A549 (cell line): Measurements from ENCODE around the gene SLIT3.
"Not testable (repeated sequence)": the region's sequence is repeated elsewhere in the genome, so short reads cannot be mapped to it uniquely, and the experiment has no call there.

Experiments
- CHD4 ChIP-seq: fragments of 200-600 bp; sonication (generic); IDR thresholded peaks from 2 replicates; pipeline ENCODE4 v1.6.1; 2016; ENCODE audit warnings: antibody characterized with exemption, mild to moderate bottlenecking, borderline replicate concordance
- ELK1 ChIP-seq: fragments of 150-350 bp; IDR thresholded peaks from 2 replicates; pipeline ENCODE4 v1.6.1; 2014; ENCODE audit warnings: low read depth, mild to moderate bottlenecking, low read length
- EP300 ChIP-seq, 2 experiments: fragments of >200 bp; sonication (Bioruptor Twin); formaldehyde crosslinking; IDR thresholded peaks; 2 replicates in 1 of 2; 3 replicates in 1 of 2; pipeline ENCODE4 v1.6.1; 2016 to 2017
- JUN ChIP-seq, 2 experiments: fragments of >200 bp; sonication (Bioruptor Twin); formaldehyde crosslinking; IDR thresholded peaks; 2 replicates in 1 of 2; 3 replicates in 1 of 2; pipeline ENCODE4 v1.6.1; 2016 to 2017
- MAX ChIP-seq: IDR thresholded peaks from 2 replicates; pipeline ENCODE4 v1.6.1; 2012
- POLR2A ChIP-seq: IDR thresholded peaks from 2 replicates; pipeline ENCODE4 v1.6.1; 2012; ENCODE audit warnings: mild to moderate bottlenecking, low read length
- RFX5 ChIP-seq: fragments of 450-650 bp; IDR thresholded peaks from 2 replicates; pipeline ENCODE4 v1.7.1; 2014; ENCODE audit warnings: antibody characterized with exemption, mild to moderate bottlenecking, moderate library complexity
- RNF2 ChIP-seq: fragments of 200-600 bp; sonication (generic); IDR thresholded peaks from 2 replicates; pipeline ENCODE4 v1.6.1; 2016; ENCODE audit warnings: low read depth, mild to moderate bottlenecking, antibody characterized with exemption, moderate library complexity, borderline replicate concordance
- SMC3 ChIP-seq: fragments of >200 bp; sonication (Bioruptor Twin); formaldehyde crosslinking; IDR thresholded peaks from 3 replicates; pipeline ENCODE4 v1.6.1; 2018; ENCODE audit warnings: inconsistent platforms
- SREBF2 ChIP-seq: fragments of 450-650 bp; IDR thresholded peaks from 2 replicates; pipeline ENCODE4 v1.6.1; 2014; ENCODE audit warnings: mild to moderate bottlenecking, moderate library complexity
- USF2 ChIP-seq: fragments of 450-650 bp; IDR thresholded peaks from 2 replicates; pipeline ENCODE4 v1.6.1; 2014; ENCODE audit warnings: antibody characterized with exemption
- TF ChIP-seq, protein P1 (sequence below): fragments of >200 bp; sonication (Bioruptor Twin); formaldehyde crosslinking; IDR thresholded peaks from 3 replicates; pipeline ENCODE4 v1.5.1; 2016
- TF ChIP-seq, protein P2 (sequence below): IDR thresholded peaks from 2 replicates; pipeline ENCODE4 v1.6.1; 2012

DNA sequence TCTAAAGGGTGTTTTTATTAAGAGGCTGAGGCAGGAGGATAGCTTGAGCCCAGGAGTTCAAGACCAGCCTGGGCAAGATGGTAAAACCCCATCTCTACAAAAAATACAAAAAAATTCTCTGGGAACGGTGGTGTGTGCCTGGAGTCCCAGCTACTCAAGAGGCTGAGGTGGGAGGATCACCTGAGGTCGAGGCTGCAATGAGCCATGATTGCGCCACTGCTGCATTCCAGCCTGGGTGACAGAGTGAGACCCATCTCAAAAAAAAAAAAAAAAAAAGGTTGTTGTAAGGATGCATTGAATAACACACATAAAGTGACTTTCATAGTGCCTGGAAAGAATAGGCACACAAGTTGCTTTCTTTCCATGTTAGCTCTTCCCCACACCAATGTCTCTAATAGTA is 662.1 kb downstream of the SLIT3 start:
- TF ChIP-seq POLR2A; RNF2; RFX5; ELK1; USF2; SREBF2; CHD4; SMC3; MAX; EP300 (IDR thresholded peaks at IDR 0.05); JUN (IDR thresholded peaks at IDR 0.05): not testable (repeated sequence)
- TF ChIP-seq, protein P1, sequence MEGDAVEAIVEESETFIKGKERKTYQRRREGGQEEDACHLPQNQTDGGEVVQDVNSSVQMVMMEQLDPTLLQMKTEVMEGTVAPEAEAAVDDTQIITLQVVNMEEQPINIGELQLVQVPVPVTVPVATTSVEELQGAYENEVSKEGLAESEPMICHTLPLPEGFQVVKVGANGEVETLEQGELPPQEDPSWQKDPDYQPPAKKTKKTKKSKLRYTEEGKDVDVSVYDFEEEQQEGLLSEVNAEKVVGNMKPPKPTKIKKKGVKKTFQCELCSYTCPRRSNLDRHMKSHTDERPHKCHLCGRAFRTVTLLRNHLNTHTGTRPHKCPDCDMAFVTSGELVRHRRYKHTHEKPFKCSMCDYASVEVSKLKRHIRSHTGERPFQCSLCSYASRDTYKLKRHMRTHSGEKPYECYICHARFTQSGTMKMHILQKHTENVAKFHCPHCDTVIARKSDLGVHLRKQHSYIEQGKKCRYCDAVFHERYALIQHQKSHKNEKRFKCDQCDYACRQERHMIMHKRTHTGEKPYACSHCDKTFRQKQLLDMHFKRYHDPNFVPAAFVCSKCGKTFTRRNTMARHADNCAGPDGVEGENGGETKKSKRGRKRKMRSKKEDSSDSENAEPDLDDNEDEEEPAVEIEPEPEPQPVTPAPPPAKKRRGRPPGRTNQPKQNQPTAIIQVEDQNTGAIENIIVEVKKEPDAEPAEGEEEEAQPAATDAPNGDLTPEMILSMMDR: not testable (repeated sequence)
- TF ChIP-seq, protein P2, sequence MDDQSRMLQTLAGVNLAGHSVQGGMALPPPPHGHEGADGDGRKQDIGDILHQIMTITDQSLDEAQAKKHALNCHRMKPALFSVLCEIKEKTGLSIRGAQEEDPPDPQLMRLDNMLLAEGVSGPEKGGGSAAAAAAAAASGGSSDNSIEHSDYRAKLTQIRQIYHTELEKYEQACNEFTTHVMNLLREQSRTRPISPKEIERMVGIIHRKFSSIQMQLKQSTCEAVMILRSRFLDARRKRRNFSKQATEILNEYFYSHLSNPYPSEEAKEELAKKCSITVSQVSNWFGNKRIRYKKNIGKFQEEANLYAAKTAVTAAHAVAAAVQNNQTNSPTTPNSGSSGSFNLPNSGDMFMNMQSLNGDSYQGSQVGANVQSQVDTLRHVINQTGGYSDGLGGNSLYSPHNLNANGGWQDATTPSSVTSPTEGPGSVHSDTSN: not testable (repeated sequence)
